ENCODE data around the gene EYA3.
"Not testable (repeated sequence)": the region's sequence is repeated elsewhere in the genome, so short reads cannot be mapped to it uniquely, and the experiment has no call there.

Gene EYA3

DNA sequence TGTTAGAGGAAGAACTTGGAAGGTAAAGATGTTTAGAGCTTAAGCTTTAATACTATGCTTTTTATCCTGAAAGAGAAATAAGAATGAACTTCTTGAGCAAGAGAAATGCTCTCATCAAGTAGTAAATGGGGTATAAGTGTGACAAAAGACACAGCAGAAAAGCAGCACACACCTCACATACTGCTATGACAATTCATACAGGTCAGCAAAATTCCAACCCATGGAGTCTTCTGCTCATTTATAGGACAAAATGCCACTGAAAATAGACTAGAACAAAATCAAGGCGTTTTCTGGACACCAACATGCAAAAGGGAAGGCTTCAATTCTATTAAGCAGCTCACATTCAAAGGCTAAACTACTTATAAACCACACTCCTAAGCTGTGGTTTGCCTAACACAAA is 61.2 kb downstream of the EYA3 start:
- no peak for TF ChIP-seq ZFX (IDR thresholded peaks at IDR 0.05)
- TF ChIP-seq, protein P1, sequence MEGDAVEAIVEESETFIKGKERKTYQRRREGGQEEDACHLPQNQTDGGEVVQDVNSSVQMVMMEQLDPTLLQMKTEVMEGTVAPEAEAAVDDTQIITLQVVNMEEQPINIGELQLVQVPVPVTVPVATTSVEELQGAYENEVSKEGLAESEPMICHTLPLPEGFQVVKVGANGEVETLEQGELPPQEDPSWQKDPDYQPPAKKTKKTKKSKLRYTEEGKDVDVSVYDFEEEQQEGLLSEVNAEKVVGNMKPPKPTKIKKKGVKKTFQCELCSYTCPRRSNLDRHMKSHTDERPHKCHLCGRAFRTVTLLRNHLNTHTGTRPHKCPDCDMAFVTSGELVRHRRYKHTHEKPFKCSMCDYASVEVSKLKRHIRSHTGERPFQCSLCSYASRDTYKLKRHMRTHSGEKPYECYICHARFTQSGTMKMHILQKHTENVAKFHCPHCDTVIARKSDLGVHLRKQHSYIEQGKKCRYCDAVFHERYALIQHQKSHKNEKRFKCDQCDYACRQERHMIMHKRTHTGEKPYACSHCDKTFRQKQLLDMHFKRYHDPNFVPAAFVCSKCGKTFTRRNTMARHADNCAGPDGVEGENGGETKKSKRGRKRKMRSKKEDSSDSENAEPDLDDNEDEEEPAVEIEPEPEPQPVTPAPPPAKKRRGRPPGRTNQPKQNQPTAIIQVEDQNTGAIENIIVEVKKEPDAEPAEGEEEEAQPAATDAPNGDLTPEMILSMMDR (conservative IDR thresholded peaks at IDR 0.05) = no peak
- no peak overlapping the region for H3K27ac ChIP-seq

DNA sequence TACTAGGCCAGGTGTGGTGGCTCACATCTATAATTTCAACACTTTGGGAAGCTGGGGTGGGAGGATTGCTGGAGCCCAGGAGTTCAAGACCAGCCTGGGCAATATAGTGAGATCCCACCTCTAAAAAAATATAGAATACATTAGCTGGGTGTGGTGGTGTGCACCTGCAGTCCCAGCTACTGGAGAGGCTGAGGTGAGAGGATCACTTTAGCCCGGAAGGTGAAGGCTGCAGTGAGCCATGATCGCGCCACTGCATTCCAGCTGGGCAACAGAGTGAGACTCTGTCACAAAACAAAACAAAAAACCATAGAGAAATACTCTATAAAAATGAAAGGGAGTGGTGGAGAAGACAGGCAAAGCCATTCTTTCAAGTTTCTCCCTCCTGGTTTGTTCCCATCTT is 62.1 kb downstream of the EYA3 start:
- TF ChIP-seq ZFX (IDR thresholded peaks at IDR 0.05) = no peak
- TF ChIP-seq, protein P1 (conservative IDR thresholded peaks at IDR 0.05) = no peak
- H3K27ac ChIP-seq = no peak overlapping the region

DNA sequence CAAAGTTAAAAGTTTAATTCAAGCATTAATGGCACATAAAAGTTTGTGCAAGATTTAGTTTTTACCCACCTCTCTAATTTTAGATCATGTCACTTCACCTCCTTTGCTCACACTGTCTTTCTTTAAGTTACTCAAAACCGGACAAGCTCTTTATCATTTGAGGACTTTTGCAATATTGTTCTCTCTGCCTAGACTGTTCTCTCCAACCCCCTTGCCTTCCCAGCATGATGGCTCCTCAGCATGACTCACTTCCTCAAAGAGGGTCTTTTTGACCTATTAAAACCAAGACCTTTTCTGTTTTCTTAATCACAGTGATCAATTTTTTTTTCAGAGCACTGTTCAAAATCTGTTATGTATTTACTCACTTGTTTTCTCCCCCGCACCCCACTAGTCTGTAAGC is 67.3 kb downstream of the EYA3 start:
- TF ChIP-seq, protein P1 (conservative IDR thresholded peaks at IDR 0.05) = no peak
- TF ChIP-seq ZFX (IDR thresholded peaks at IDR 0.05) = no peak
- no peak overlapping the region for H3K27ac ChIP-seq

DNA sequence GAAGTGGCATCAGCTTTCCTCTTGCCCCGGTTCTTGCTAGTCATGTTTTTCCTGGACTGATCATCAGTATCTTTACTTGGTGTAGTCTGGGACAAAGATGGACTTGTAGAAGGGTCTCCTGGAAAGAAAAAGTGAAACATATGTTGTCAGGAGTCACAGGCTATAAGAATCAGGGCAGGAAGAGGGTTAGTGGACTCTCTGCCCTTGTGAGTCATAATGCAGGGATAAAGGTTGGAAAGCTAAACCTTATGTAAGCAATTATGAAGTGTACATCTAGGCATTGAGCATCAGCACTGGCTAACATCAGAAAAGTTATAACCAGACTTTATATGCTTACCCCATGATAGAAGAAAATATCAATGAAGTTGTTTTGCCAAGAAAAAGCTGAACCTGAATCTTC is 77.4 kb downstream of the EYA3 start:
- TF ChIP-seq, protein P1 (conservative IDR thresholded peaks at IDR 0.05) = no peak
- no peak for TF ChIP-seq ZFX (IDR thresholded peaks at IDR 0.05)

DNA sequence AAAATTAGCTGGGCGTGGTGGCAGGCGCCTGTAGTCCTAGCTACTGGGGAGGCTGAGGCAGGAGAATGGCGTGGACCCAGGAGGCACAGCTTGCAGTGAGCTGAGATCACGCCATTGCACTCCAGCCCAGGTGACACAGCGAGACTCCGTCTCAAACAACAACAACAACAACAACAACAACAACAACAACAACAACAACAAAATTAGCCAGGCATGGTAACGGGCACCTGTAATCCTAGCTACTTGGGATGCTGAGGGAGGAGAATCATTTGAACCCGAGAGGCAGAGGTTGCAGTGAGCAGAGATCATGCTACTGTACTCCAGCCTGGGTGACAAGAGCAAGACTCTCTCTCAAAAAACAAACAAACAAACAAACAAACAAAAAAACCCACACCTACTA is 85.3 kb downstream of the EYA3 start:
- H3K27ac ChIP-seq = not testable (repeated sequence)

More for the DNA sequence above, 77.4 kb downstream of the EYA3 start:
- no peak overlapping the region for H3K27ac ChIP-seq

DNA sequence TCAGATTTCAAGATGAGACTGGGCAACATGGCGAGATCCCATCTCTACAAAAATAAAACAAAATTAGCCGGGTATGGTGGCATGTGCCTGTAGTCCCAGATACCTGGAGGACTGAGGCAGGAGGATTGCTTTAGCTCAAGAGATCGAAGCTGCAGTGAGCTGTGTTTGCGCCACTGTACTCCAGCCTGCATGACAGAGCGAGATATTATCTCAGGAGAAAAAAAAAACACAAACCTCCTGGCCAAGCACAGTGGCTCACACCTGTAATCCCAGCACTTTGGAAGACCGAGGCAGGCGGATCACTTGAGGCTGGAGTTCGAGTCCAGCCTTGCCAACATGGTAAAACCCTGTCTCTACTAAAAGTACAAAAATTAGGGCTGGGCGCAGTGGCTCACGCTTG is 85.8 kb downstream of the EYA3 start:
- TF ChIP-seq, protein P1 (conservative IDR thresholded peaks at IDR 0.05) = no peak
- no peak for TF ChIP-seq ZFX (IDR thresholded peaks at IDR 0.05)
- no peak overlapping the region for H3K27ac ChIP-seq

DNA sequence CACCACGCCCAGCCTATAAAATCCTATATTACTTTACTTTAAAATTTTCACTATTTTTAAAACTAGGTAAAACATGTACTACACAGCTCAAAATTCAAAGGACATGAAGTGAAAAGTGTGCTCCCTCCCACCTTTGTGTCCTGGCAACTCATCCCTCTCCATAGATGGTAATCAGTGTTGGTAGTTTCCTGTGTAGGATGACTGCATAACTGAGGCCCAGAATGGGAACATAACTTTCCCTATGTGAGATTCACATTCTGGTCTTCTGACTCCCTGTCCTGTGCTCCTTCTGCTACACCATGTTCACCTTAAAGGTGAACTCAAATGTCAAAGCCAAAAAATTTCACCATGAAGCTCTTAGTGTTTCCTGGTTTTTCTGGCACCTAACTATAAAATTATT is 89.4 kb downstream of the EYA3 start:
- TF ChIP-seq, protein P1 (conservative IDR thresholded peaks at IDR 0.05) = no peak
- no peak for TF ChIP-seq ZFX (IDR thresholded peaks at IDR 0.05)

DNA sequence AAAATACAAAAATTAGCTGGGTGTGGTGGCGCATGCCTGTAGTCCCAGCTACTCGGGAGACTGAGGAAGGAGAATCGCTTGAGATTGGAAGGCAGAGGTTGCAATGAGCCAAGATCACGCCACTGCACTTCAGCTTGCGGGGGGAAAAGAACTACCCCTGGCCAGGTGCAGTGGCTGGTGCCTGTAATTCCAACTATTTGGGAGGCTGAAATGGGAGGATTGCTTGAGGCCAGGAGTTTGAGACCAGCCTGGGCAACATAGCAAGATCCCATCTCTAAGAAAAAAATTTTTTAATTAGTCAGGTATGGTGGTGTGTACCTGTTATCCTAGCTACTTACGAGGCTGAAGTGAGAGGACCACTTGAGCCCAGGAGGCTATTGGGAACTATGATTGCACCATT is 93.9 kb downstream of the EYA3 start:
- not testable (repeated sequence) for H3K27ac ChIP-seq

More for the DNA sequence above, 89.4 kb downstream of the EYA3 start:
- no peak overlapping the region for H3K27ac ChIP-seq

DNA sequence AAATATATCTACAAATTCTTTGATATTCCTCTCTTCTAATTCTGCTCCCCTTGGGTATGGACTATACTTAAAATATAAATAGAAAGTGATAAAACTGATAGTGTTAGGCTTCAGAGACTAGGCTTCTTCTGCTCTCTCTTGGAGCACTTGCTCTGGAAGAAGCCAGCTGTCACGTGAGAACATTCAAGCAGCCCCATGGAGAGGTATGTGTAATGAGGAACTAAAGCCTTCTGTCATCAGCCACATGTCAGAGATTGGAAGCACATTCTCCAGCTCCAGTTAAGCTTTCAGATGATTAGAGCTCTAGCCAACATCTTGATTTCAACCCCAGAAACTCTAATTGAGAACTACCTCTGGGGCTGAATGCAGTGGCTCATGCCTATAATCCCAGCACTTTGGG is 94.3 kb downstream of the EYA3 start:
- TF ChIP-seq ZFX (IDR thresholded peaks at IDR 0.05) = no peak
- TF ChIP-seq, protein P1 (conservative IDR thresholded peaks at IDR 0.05) = no peak
- no peak overlapping the region for H3K27ac ChIP-seq
